Stimulated activated CD4-positive, alpha-beta T cell treated with anti-CD3 and anti-CD28 coated beads, Interleukin-12 subunit alpha, Interleukin-12 subunit beta, amount 100 ng/mL, for 48 hours (primary cell): ENCODE data around the gene MAML3.
A peak's percentile ranks its signal among the peaks of the same experiment; 100 is the strongest.

ENCODE experiments used
- DNase-seq, 3 donors: peaks; one replicate each; pipeline ENCODE4 v3.0.0-alpha.2; 2020; ENCODE audit warnings: low read depth in 2 of 3, low spot score in 1 of 3

The MAML3 gene

GRCh38 chr4:139878050-139878449 lies 275.9 kb downstream of the MAML3 start:
- no peak for DNase-seq

DNA sequence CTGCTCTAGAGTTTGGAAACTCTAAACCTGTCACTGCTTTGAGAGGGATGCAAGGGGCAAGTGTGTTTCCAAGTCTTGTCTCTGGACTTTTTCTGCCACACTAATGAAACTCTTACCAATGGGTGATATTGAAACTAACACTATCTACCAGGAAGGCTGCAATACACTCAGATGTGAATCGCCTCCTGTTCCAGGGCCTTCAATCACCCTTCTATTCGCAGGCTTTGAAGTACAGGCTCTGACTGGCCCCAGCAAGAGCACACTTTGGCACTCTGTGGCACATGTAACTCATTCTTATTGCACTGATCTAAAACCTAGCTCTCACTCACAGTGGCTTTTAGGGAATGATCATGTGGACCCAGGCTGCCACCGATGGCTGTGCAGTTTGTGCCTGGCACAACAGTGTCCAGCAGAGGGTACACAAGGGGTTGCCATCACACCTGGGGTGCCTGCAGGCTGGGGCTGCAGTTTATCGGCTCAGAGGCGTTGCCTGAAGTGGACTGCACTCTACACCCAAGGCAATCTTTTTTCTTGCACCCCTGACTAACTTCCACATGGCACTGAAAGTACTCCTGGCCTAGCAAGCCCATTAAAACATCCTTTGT lies 277.5 kb downstream of the MAML3 start:
- DNase-seq = no peak

DNA sequence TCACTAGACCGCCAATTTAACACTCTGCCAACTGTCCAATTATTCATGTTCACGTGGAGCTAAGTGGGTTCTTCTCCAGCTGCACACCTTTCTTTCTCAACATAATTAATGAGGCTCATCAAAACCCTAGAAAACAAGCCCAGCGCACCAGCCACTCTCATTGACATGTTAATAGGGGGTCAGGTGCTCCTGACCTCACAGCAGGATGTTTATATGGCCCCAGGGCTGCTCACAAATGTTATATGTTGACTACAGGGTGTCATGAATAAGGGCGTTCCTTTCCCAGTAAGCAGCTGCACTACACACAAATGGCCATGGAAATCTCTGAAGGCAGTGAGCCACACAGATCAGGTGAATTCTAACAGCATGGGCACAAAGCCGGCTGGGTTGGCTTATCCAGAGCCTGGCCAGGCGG lies 278.6 kb downstream of the MAML3 start:
- no peak for DNase-seq

DNA sequence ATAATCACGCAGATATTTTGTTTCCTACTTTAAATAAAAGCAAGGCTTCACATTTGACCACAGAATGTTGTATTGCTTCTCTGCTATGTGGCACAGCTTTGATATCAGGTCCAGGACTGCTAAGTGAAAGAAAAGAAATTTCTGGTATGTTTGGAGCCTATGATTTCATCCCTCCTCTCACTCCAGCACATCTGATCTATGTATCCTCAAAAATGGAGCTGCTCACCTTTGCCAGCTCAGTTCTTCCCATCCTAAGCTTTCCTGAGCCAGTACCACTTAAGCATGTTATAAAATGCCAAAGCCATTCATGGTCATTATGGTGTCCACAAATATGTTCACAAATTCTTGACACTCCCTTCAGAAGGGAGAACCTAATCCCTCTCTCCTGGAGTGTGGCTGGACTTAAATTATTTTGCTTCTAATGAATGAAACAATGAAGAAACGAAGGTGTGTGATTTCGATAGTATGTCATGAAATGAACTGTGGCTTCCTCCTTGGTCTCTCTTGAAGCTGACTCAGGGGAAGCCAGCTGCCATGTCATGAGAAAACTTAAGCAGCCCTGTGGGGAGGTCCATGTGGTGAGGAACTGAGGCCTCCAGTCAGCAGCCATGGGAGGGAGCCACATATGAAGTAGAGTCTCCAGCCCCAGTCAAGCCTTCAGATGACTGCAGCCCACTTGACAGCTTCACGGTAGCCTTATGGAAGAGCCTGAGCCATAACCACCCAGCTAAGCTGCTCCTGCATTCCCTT lies 280.7 kb downstream of the MAML3 start:
- no peak for DNase-seq

DNA sequence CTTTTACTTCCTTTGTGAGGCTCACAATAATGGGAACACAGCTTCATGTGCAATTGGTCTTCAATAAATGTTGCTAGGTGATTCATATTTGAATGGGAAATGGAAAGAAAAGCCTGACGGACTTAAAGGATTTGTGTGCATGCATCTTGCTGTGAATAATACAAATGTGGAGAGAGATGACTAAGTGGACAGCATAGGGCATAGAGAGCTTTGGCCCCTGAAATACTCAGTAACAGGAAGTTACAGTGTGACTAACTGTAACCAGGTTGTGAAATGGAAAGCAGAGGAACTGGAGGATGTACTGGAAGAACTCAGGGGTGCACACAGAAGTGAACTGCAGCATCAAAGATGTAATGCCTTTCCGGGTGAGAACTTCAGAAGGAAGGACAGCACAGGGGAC lies 281.7 kb downstream of the MAML3 start:
- DNase-seq = no peak

- DNase-seq = no peak
Measured at GRCh38 chr4:139869810-139870209, 284.2 kb downstream of the MAML3 start.

GRCh38 chr4:139866276-139866962 lies 287.6 kb downstream of the MAML3 start:
- DNase-seq = no peak

DNA sequence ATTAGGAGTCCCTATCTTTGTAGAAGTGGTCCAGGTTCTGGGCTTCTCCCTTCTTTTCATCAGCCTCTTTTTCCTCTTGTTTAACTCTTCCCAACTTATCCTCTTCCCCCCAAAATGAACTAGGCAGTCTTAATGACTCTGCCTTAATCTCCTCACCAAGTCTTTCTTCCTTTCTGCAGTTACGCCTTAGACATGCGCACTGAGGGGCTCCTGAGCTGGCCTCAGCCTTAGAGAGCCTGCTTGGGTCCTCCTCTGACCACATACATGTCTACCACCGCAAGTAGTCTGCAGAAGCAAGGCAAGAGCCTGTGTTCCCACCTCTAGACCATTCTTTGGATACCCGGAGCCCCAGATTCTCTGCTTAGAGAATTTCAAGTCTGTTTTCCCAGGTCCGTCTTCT lies 288.4 kb downstream of the MAML3 start:
- no peak for DNase-seq

DNA sequence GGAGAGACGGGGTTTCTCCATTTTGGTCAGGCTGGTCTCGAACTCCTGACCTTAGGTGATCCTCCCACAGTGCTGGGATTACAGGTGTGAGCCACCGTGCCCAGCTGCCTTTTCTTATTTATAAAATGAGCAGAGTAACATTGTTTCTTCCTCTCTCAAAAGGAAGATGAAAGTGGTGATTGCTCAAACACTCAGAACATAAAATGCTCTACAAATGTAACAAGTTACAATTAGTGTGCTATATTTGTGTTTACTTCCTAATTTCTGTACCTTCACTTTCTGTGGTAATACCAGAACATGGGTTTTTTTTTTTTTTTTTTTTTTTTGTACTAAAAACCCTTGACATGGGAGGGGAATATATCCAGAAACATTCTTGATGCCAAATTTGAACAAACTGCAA lies 290.5 kb downstream of the MAML3 start:
- DNase-seq = no peak

DNA sequence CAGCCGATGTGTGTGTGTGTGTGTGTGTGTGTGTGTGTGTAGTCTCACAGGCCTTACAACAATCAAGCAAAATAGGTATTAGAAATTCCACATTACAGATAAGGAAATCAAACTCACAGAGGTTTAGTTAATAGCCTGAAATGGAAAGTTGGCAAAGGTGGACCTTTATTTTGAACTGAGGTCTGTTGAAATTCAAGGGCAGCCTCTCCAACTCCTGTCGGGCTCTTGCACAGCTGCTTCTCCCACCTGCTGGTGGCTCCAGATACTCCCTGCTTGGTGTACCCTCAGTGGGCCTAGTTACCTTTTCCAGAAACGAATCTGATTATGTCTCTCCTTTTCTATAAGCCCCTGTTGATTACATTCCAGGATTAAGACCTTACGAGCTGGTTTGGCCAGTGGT lies 292.5 kb downstream of the MAML3 start:
- no peak for DNase-seq

- no peak for DNase-seq
Measured at GRCh38 chr4:139860435-139861024, 293.5 kb downstream of the MAML3 start.

DNA sequence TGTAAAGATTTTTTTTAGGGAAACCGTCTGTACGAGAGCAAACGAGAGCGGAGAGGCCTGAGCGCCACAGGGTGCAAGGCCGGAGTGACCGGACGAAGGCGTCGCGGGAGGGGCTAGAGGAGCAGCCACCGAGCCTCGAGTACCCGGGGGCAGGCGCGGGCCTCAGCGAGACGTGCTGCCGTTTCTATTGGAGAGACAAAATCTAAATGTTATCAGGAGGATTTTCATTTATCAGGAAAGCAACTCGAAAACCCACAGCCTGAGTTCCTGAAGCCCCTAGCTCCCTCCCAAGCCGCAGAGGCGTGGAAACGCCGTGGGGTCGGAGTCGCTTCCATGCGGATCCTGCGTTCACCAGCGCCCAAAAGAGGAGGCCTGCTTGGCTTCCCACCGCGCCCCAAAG lies 294.1 kb downstream of the MAML3 start:
- DNase-seq = no peak

- DNase-seq = peak in 1 of 3 donors; percentile 27
Measured at GRCh38 chr4:139858436-139859205, 295.4 kb downstream of the MAML3 start.

GRCh38 chr4:139857977-139858376 lies 296.0 kb downstream of the MAML3 start:
- DNase-seq = no peak

GRCh38 chr4:139857021-139857420 lies 297.0 kb downstream of the MAML3 start:
- no peak for DNase-seq

DNA sequence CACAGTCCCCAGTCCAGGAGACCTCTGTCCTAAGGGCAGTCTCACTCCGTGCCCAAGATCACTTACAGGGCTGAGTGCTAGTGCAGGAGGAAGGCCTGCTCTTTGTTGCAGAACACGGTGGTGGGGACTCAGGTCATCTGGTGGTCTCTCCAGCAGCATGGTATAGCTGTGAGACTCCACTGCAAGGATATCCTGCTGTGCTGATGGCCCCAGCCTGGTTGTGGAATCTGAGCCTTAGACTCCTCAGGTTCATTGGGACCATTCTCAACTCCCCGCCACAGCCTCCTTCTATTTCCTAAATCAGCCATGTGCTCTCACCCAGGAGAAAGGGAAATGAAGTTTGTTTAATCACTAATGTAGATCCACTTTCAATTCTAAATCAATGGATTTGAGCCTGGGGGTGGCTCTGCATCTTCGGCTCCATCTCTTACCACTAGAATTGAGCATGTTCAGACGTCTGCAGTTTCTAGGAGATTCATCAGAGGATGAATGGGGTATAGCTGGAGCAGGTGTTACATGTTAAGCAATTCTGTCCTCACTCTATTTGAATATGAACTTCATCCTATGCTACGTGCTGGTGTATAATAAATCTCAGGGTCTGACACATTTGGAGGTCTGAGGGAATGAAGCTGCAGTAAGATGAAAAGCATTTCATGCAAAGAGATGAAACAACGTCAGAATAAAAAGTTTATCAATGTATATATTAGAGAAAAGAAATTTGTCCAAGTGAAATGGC lies 299.1 kb downstream of the MAML3 start:
- DNase-seq = no peak

- DNase-seq = no peak
Measured at GRCh38 chr4:139853309-139853708, 300.7 kb downstream of the MAML3 start.

GRCh38 chr4:139852612-139853269 lies 301.2 kb downstream of the MAML3 start:
- peak in 1 of 3 donors; percentile 8 for DNase-seq

- DNase-seq = no peak
Measured at GRCh38 chr4:139851639-139852038, 302.3 kb downstream of the MAML3 start.

GRCh38 chr4:139851133-139851532 lies 302.9 kb downstream of the MAML3 start:
- DNase-seq = no peak
